Raji (cell line): ENCODE results near the gene KAT2B.

Experiments used
- POLR2A ChIP-seq: IDR thresholded peaks from 2 replicates; pipeline ENCODE4 v1.6.1; 2011; ENCODE audit warnings: low read depth, low read length, control low read depth; ENCODE audit not compliant: insufficient read depth

Gene KAT2B

GRCh38 chr3:20055842-20056241 lies 15.6 kb downstream of the KAT2B start:
- no peak for TF ChIP-seq POLR2A

GRCh38 chr3:20056725-20057611 lies 16.7 kb downstream of the KAT2B start:
- TF ChIP-seq POLR2A = no peak

- no peak for TF ChIP-seq POLR2A
Measured at GRCh38 chr3:20057612-20058180, 17.4 kb downstream of the KAT2B start.

GRCh38 chr3:20059929-20060328 lies 19.7 kb downstream of the KAT2B start:
- no peak for TF ChIP-seq POLR2A

- TF ChIP-seq POLR2A = no peak
Measured at GRCh38 chr3:20060974-20061685, 20.9 kb downstream of the KAT2B start.

GRCh38 chr3:20062996-20063395 lies 22.8 kb downstream of the KAT2B start:
- TF ChIP-seq POLR2A = no peak

- TF ChIP-seq POLR2A = no peak
Measured at GRCh38 chr3:20064387-20064786, 24.1 kb downstream of the KAT2B start.

- TF ChIP-seq POLR2A = no peak
Measured at GRCh38 chr3:20064796-20065564, 24.7 kb downstream of the KAT2B start.

- no peak for TF ChIP-seq POLR2A
Measured at GRCh38 chr3:20066079-20066478, 25.8 kb downstream of the KAT2B start.

GRCh38 chr3:20066850-20067617 lies 26.8 kb downstream of the KAT2B start:
- no peak for TF ChIP-seq POLR2A

GRCh38 chr3:20068512-20069177 lies 28.4 kb downstream of the KAT2B start:
- TF ChIP-seq POLR2A = no peak

- no peak for TF ChIP-seq POLR2A
Measured at GRCh38 chr3:20069178-20069532, 28.9 kb downstream of the KAT2B start.

GRCh38 chr3:20071175-20071574 lies 30.9 kb downstream of the KAT2B start:
- TF ChIP-seq POLR2A = no peak

GRCh38 chr3:20072422-20072821 lies 32.2 kb downstream of the KAT2B start:
- TF ChIP-seq POLR2A = no peak
